Liver (tissue), 9 donors: ENCODE data around the gene FAN1. TPM values are rescaled to one million over a fixed set of nuclear protein-coding genes. Genes with fewer than 3 reads are reported as not detected.
A peak's percentile ranks its signal among the peaks of the same experiment; 100 is the strongest.
"Not testable (repeated sequence)": the region's sequence is repeated elsewhere in the genome, so short reads cannot be mapped to it uniquely, and the experiment has no call there.

Experiments used
- DNase-seq: peaks from one replicate; pipeline ENCODE4 v3.0.0-alpha.2; 2017; ENCODE audit warnings: low spot score
- H3K27ac ChIP-seq, 2 donors: one replicate each; pipeline ENCODE4 v1.7.0; 2013; ENCODE audit warnings: inconsistent platforms in 2 of 2, low read length in 2 of 2, control low read depth in 1 of 2, low read depth in 1 of 2, mild to moderate bottlenecking in 1 of 2
- H3K27me3 ChIP-seq, 4 donors: one replicate each; pipeline versions ENCODE4 v1.6.1 to v1.7.0; 2013; ENCODE audit warnings: low read length in 3 of 4, inconsistent platforms in 1 of 4, mild to moderate bottlenecking in 1 of 4, moderate library complexity in 1 of 4; ENCODE audit not compliant: control insufficient read depth in 4 of 4, insufficient read depth in 4 of 4
- H3K36me3 ChIP-seq, 4 donors: one replicate each; pipeline versions ENCODE4 v1.6.1 to v1.7.0; 2013; ENCODE audit warnings: low read length in 3 of 4, mild to moderate bottlenecking in 3 of 4, low read depth in 1 of 4, moderate library complexity in 1 of 4; ENCODE audit not compliant: control insufficient read depth in 4 of 4, insufficient read depth in 3 of 4
- H3K4me1 ChIP-seq, 4 donors: one replicate each; pipeline versions ENCODE4 v1.6.1 to v1.7.0; 2013; ENCODE audit warnings: low read length in 3 of 4, mild to moderate bottlenecking in 3 of 4, moderate library complexity in 1 of 4; ENCODE audit not compliant: control insufficient read depth in 4 of 4, insufficient read depth in 4 of 4
- H3K4me3 ChIP-seq, 3 donors: one replicate each; pipeline versions ENCODE4 v1.6.1 to v1.7.0; 2013; ENCODE audit warnings: low read length in 3 of 3, control low read depth in 1 of 3, low read depth in 1 of 3, mild to moderate bottlenecking in 1 of 3
- H3K9ac ChIP-seq, 2 donors: one replicate each; pipeline ENCODE4 v1.7.0; 2013; ENCODE audit warnings: low read length in 2 of 2, mild to moderate bottlenecking in 2 of 2, moderate library complexity in 2 of 2, control low read depth in 1 of 2, low read depth in 1 of 2
- H3K9me3 ChIP-seq, 4 donors: one replicate each; pipeline versions ENCODE4 v1.6.1 to v1.7.0; 2013; ENCODE audit warnings: low read length in 3 of 4; ENCODE audit not compliant: control insufficient read depth in 4 of 4
- EGR1 ChIP-seq, 2 donors: IDR thresholded peaks; 2 replicates each; pipeline ENCODE4 v1.6.1; 2016 to 2018; ENCODE audit warnings: antibody characterized with exemption in 2 of 2, low read depth in 2 of 2
- GABPA ChIP-seq, 2 donors: IDR thresholded peaks in 1 of 2; conservative IDR thresholded peaks in 1 of 2; 2 replicates each; pipeline ENCODE4 v1.6.1; 2016; ENCODE audit warnings: antibody characterized with exemption in 2 of 2, mild to moderate bottlenecking in 1 of 2, moderate library complexity in 1 of 2
- HNF4A ChIP-seq, 2 donors: conservative IDR thresholded peaks; 2 replicates each; pipeline ENCODE4 v1.6.1; 2016; ENCODE audit warnings: antibody characterized with exemption in 2 of 2, mild to moderate bottlenecking in 2 of 2
- HNF4G ChIP-seq: IDR thresholded peaks from 2 replicates; pipeline ENCODE4 v1.6.1; 2016; ENCODE audit warnings: antibody characterized with exemption
- JUND ChIP-seq, 2 donors: IDR thresholded peaks; 2 replicates each; pipeline ENCODE4 v1.6.1; 2016; ENCODE audit warnings: antibody characterized with exemption in 2 of 2
- MAX ChIP-seq: IDR thresholded peaks from 2 replicates; pipeline ENCODE4 v1.6.1; 2016; ENCODE audit warnings: antibody characterized with exemption
- NR2F2 ChIP-seq: IDR thresholded peaks from 2 replicates; pipeline ENCODE4 v1.6.1; 2016; ENCODE audit warnings: antibody characterized with exemption
- RAD21 ChIP-seq, 2 donors: IDR thresholded peaks; 2 replicates each; pipeline ENCODE4 v1.6.1; 2016; ENCODE audit warnings: antibody characterized with exemption in 2 of 2, mild to moderate bottlenecking in 2 of 2
- SP1 ChIP-seq: IDR thresholded peaks from 2 replicates; pipeline ENCODE4 v1.6.1; 2018; ENCODE audit warnings: antibody characterized with exemption, mild to moderate bottlenecking
- TAF1 ChIP-seq: conservative IDR thresholded peaks from 2 replicates; pipeline ENCODE4 v1.6.1; 2016; ENCODE audit warnings: antibody characterized with exemption, mild to moderate bottlenecking
- ZBTB33 ChIP-seq: IDR thresholded peaks from 2 replicates; pipeline ENCODE4 v1.6.1; 2016; ENCODE audit warnings: antibody characterized with exemption
- WGBS: extraction: QIAGEN DNeasy Blood & Tissue Kit; methylation state at CpG from one replicate; pipeline ENCODE4 v1.1.7; 2013; 5-methylcytosine and 5-hydroxymethylcytosine counted together
- polyA plus RNA-seq, 2 donors: library from polyadenylated mRNA; stranded (reverse) in 1 of 2; unstranded in 1 of 2; fragments of 200-250 nt in 1 of 2; fragments of >200 nt in 1 of 2; fragmentation: Nextera tagmentation in 1 of 2; extraction: Ambion mirVana in 1 of 2; gene quantifications; one replicate each; pipeline versions ENCODE4 v1.2.1 to v1.2.3, GENCODE V29; 2013 to 2015
- total RNA-seq, 2 donors: library from RNA; depleted of rRNA; stranded (reverse); fragments of >200 nt; gene quantifications; one replicate each; pipeline ENCODE4 v1.2.3, GENCODE V29; 2014
- TF ChIP-seq, protein P1 (sequence below): fragments of 150-350 bp; IDR thresholded peaks from 2 replicates; pipeline ENCODE4 v1.5.1; 2017; ENCODE audit warnings: improper control_type of control experiment, low read depth, low read length; ENCODE audit not compliant: missing input control
- TF ChIP-seq, protein P2 (sequence below): IDR thresholded peaks from 2 replicates; pipeline ENCODE4 v1.6.1; 2016; ENCODE audit warnings: antibody characterized with exemption, mild to moderate bottlenecking
- donor health status: healthy.
- donor health status: healthy.
- donor health status: healthy.
- donor health status: healthy.
- donor health status: healthy.

FAN1 gene
- total and polyA plus RNA-seq, 4 donors, result 5.2 to 17.1 (median 7.5) TPM

- 88% methylated on average over 22 of the region's 22 CpGs for WGBS
- Histone ChIP-seq H3K4me1 (no peaks in the 10 kb centered on the region), H3K9ac (no peak overlapping the region), H3K27ac (no peak overlapping the region), H3K36me3 (no peaks in the 10 kb centered on the region), H3K4me3 (no peak overlapping the region), H3K9me3 (no peaks in the 10 kb centered on the region), H3K27me3 (no peaks in the 10 kb centered on the region)
- TF ChIP-seq HNF4A (conservative IDR thresholded peaks at IDR 0.05) (no peak), SP1 (no peak), MAX (no peak), HNF4G (no peak), GABPA (IDR thresholded peaks at IDR 0.05 in 1 of 2, conservative IDR thresholded peaks at IDR 0.05 in 1 of 2) (no peak), ZBTB33 (no peak), RAD21 (IDR thresholded peaks at IDR 0.05) (no peak), NR2F2 (no peak), TAF1 (no peak), JUND (IDR thresholded peaks at IDR 0.05) (no peak), EGR1 (IDR thresholded peaks at IDR 0.05; ENCODE audit: low read depth in 2 of 2) (no peak)
- TF ChIP-seq, protein P1, sequence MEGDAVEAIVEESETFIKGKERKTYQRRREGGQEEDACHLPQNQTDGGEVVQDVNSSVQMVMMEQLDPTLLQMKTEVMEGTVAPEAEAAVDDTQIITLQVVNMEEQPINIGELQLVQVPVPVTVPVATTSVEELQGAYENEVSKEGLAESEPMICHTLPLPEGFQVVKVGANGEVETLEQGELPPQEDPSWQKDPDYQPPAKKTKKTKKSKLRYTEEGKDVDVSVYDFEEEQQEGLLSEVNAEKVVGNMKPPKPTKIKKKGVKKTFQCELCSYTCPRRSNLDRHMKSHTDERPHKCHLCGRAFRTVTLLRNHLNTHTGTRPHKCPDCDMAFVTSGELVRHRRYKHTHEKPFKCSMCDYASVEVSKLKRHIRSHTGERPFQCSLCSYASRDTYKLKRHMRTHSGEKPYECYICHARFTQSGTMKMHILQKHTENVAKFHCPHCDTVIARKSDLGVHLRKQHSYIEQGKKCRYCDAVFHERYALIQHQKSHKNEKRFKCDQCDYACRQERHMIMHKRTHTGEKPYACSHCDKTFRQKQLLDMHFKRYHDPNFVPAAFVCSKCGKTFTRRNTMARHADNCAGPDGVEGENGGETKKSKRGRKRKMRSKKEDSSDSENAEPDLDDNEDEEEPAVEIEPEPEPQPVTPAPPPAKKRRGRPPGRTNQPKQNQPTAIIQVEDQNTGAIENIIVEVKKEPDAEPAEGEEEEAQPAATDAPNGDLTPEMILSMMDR, result no peak
- DNase-seq, result no peak
These were observed 20.8 kb upstream of the FAN1 start for GRCh38 chr15:30882849-30883433.

DNA sequence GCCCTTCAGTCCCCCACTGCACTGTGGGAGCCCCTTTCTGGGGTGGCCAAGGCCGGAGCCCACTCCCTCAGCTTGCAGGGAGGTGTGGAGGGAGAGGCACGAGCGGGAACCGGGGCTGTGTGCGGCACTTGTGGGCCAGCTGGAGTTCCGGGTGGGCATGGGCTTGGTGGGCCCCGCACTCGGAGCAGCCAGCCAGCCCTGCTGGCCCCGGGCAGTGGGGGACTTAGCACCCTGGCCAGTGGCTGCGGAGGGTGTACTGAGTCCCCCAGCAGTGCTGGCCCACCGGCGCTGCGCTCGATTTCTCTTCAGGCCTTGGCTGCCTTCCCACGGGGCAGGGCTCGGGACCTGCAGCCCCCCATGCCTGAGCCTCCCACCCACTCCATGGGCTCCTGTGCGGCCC is 20.0 kb upstream of the FAN1 start:
- H3K4me3 ChIP-seq, H3K9ac ChIP-seq, H3K4me1 ChIP-seq, H3K27ac ChIP-seq, H3K27me3 ChIP-seq, DNase-seq, H3K36me3 ChIP-seq, H3K9me3 ChIP-seq: not testable (repeated sequence)
- WGBS, result 91% methylated on average over 17 of the region's 17 CpGs

DNA sequence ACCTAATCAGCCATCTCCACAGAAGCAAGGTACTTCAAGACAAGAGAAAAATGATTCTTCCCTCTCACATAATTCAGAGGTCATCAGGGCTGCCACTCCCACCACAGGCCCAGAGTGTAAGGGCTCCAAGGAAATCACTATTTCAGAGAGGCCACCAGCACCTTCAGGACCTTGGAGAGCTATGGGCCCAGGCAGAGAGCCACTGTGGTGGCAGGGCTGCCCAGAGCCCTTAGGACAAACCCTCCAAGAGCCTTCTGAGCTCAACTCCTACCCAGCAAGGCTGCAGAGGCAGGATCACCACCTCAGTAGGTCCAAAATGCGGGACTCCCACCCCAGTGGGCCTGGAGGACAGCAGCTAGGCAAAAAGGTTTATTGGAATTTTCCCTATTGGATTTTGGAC is 17.9 kb upstream of the FAN1 start:
- Histone ChIP-seq H3K9me3 (no peaks in the 10 kb centered on the region), H3K9ac (no peak overlapping the region), H3K27ac (no peak overlapping the region), H3K27me3 (no peaks in the 10 kb centered on the region), H3K4me1 (no peaks in the 10 kb centered on the region), H3K4me3 (no peak overlapping the region), H3K36me3 (no peaks in the 10 kb centered on the region)
- no peak for DNase-seq
- WGBS, result 74% methylated on average over 1 of the region's 1 CpG
- TF ChIP-seq TAF1, result no peak
- TF ChIP-seq, protein P2, sequence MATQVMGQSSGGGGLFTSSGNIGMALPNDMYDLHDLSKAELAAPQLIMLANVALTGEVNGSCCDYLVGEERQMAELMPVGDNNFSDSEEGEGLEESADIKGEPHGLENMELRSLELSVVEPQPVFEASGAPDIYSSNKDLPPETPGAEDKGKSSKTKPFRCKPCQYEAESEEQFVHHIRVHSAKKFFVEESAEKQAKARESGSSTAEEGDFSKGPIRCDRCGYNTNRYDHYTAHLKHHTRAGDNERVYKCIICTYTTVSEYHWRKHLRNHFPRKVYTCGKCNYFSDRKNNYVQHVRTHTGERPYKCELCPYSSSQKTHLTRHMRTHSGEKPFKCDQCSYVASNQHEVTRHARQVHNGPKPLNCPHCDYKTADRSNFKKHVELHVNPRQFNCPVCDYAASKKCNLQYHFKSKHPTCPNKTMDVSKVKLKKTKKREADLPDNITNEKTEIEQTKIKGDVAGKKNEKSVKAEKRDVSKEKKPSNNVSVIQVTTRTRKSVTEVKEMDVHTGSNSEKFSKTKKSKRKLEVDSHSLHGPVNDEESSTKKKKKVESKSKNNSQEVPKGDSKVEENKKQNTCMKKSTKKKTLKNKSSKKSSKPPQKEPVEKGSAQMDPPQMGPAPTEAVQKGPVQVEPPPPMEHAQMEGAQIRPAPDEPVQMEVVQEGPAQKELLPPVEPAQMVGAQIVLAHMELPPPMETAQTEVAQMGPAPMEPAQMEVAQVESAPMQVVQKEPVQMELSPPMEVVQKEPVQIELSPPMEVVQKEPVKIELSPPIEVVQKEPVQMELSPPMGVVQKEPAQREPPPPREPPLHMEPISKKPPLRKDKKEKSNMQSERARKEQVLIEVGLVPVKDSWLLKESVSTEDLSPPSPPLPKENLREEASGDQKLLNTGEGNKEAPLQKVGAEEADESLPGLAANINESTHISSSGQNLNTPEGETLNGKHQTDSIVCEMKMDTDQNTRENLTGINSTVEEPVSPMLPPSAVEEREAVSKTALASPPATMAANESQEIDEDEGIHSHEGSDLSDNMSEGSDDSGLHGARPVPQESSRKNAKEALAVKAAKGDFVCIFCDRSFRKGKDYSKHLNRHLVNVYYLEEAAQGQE, result peak; percentile 96
